Measurements from ENCODE around the gene PCNX2. TPM values are rescaled to one million over a fixed set of nuclear protein-coding genes. Genes with fewer than 3 reads are reported as not detected.

PCNX2 gene
- total and polyA plus RNA-seq, 9 donors: 5.7 to 26.0 (median 18.9) TPM

DNA sequence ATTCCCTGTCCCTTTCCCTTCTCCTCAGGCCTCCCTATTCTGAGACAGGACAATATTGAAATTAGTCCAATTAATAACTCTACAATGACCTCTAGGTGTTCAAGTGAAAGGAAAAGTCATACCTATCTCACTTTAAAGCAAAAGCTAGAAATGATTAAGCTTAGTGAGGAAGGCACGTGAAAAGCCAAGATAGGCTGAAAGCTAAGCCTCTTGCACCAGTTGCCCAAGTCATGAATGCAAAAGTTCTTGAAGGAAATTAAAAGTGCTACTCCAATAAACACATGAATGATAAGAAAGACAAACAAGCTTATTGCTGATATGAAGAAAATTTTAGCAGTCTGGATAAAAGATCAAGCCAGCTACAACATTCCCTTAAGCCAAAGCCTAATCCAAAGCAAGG is 28.2 kb upstream of the PCNX2 start:
- 71 to 93% (median 84%) methylated on average over 1 of the region's 1 CpG for WGBS, 3 donors
- no peaks in the 10 kb centered on the region for H3K9me3 ChIP-seq
- H3K36me3 ChIP-seq: no peaks in the 10 kb centered on the region
- peaks cover 7% of the 10 kb centered on the region for H3K4me1 ChIP-seq (ENCODE audit: insufficient read depth)
- H3K27ac ChIP-seq: no peak overlapping the region
- no peak overlapping the region for H3K4me3 ChIP-seq
- no peak for DNase-seq
- H3K27me3 ChIP-seq: no peaks in the 10 kb centered on the region
- TF ChIP-seq CTCF (IDR thresholded peaks at IDR 0.05) (no peak), POLR2A (IDR thresholded peaks at IDR 0.05) (no peak), EP300 (IDR thresholded peaks at IDR 0.05) (no peak)
- intact Hi-C loops (cut with DNase I): no loop called here

- 59 to 80% (median 66%) methylated on average over 2 of the region's 2 CpGs for WGBS, 3 donors
- DNase-seq: no peak
- intact Hi-C loops (cut with DNase I): no loop called here
- no peaks in the 10 kb centered on the region for H3K9me3 ChIP-seq
- H3K27ac ChIP-seq: no peak overlapping the region
- no peaks in the 10 kb centered on the region for H3K4me1 ChIP-seq (ENCODE audit: insufficient read depth)
- no peak overlapping the region for H3K4me3 ChIP-seq
- no peak for TF ChIP-seq POLR2A (IDR thresholded peaks at IDR 0.05)
- H3K36me3 ChIP-seq: no peaks in the 10 kb centered on the region
- no peaks in the 10 kb centered on the region for H3K27me3 ChIP-seq
Observed at GRCh38 chr1:233320023-233320422, 24.5 kb upstream of the PCNX2 start.

- Histone ChIP-seq H3K27ac (no peak overlapping the region), H3K27me3 (no peaks in the 10 kb centered on the region), H3K4me1 (ENCODE audit: insufficient read depth) (no peaks in the 10 kb centered on the region), H3K9me3 (no peaks in the 10 kb centered on the region), H3K36me3 (no peaks in the 10 kb centered on the region), H3K4me3 (no peak overlapping the region)
- intact Hi-C loops (cut with DNase I): no loop called here
- WGBS, 3 donors: 68 to 79% (median 73%) methylated on average over 6 of the region's 6 CpGs
- DNase-seq: no peak
- TF ChIP-seq CTCF (IDR thresholded peaks at IDR 0.05): no peak
- no peak for TF ChIP-seq EP300 (IDR thresholded peaks at IDR 0.05)
- TF ChIP-seq POLR2A (IDR thresholded peaks at IDR 0.05): no peak
Observed at GRCh38 chr1:233319272-233319671, 23.7 kb upstream of the PCNX2 start.

DNA sequence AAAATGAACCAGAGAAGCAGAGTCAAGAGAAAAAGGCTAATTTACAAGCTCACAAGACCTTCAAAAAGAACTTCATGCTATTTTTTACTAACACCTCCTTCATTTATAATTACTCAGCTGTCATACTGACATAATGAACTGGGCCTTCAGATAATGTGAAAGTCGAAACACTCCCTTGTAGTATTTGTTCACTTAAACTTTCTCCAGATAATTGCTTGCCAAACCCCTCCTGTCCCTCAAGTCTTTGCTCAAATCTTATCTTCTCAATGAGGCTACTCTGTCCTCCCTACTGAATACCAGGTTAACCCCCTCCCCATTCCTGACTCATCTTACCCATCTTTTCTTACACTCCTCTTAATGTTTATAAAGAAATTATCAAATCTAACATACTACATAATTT is 20.9 kb upstream of the PCNX2 start:
- DNase-seq: no peak
- intact Hi-C loops (cut with DNase I): no loop called here
- H3K27ac ChIP-seq: no peak overlapping the region
- no peaks in the 10 kb centered on the region for H3K36me3 ChIP-seq
- no peaks in the 10 kb centered on the region for H3K9me3 ChIP-seq
- WGBS, 3 donors: 20 to 40% (median 34%) methylated on average over 1 of the region's 1 CpG
- no peak overlapping the region for H3K4me3 ChIP-seq
- H3K4me1 ChIP-seq (ENCODE audit: insufficient read depth): no peaks in the 10 kb centered on the region
- TF ChIP-seq POLR2A (IDR thresholded peaks at IDR 0.05) (no peak), CTCF (IDR thresholded peaks at IDR 0.05) (no peak), EP300 (IDR thresholded peaks at IDR 0.05) (no peak)
- no peaks in the 10 kb centered on the region for H3K27me3 ChIP-seq

- intact Hi-C loops (cut with DNase I): no loop called here
- no peaks in the 10 kb centered on the region for H3K36me3 ChIP-seq
- no peaks in the 10 kb centered on the region for H3K9me3 ChIP-seq
- WGBS, 3 donors: 51 to 69% (median 52%) methylated on average over 1 of the region's 1 CpG
- H3K4me1 ChIP-seq (ENCODE audit: insufficient read depth): no peaks in the 10 kb centered on the region
- no peak overlapping the region for H3K27ac ChIP-seq
- TF ChIP-seq EP300 (IDR thresholded peaks at IDR 0.05) (no peak), CTCF (IDR thresholded peaks at IDR 0.05) (no peak), POLR2A (IDR thresholded peaks at IDR 0.05) (no peak)
- no peaks in the 10 kb centered on the region for H3K27me3 ChIP-seq
- DNase-seq: no peak
- no peak overlapping the region for H3K4me3 ChIP-seq
Observed at GRCh38 chr1:233315718-233316301, 20.3 kb upstream of the PCNX2 start.
